GM18498 (cell line): Measurements from ENCODE around the gene PRICKLE3.
"Not testable (repeated sequence)": the region's sequence is repeated elsewhere in the genome, so short reads cannot be mapped to it uniquely, and the experiment has no call there.

Experiments
- ATAC-seq: cut with Tn5 transposase; IDR thresholded peaks from one replicate; pipeline ENCODE4 v1.9.1; 2021; ENCODE audit warnings: mild to moderate bottlenecking, moderate library complexity; ENCODE audit not compliant: unreplicated experiment

PRICKLE3 gene

GRCh38 chrX:49183701-49184281 lies 2.4 kb downstream of the PRICKLE3 start:
- no peak for ATAC-seq

- no peak for ATAC-seq
Measured at GRCh38 chrX:49179358-49179757, 6.8 kb downstream of the PRICKLE3 start.

DNA sequence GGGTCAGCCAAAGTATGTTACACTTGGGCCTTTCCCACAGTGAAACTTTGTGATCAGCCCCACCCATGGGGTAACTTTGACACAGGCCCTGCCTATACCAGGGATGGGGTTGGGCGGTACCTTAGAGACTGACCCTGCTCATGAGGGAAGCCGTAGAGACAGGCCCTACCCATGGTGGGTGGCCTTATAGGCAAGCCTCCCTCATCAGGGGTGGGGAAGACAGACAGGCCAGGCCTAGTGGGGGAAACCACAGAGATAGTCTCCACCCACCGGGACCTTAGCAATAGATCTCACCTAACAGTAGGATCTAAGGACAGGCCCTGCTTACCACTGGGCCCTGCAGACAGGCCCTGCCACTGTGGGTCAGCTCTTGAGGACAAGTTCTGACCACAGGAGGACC lies 7.6 kb downstream of the PRICKLE3 start:
- ATAC-seq: no peak

DNA sequence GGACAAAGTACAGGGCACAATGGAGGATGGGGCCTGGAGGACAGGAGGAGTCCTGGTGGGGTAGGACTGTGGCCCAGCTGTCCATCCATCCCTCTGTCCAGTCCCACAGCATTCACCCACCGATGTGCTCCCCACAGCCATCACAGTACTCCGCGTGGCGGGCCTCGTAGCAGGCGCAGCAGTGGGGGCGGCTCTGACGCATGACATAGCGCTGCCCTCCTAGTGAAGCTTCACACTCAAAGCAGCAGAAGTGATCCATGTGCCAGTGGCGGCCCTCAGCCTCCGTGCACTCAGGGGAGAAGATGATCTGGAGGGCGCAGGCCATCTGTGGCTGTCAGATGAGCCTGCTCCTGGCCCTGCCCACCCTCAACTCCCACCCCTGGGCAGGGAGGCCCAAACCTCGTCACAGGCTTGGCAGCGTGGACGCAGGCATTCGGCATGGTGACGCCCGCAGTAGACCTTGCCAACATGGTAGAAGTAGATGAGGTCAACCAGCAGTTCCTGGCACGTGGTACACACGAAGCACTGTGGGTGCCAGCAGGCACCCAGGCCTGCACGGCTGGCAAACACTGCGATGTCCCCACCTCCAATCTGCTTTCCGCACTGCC lies 8.2 kb downstream of the PRICKLE3 start:
- no peak for ATAC-seq

DNA sequence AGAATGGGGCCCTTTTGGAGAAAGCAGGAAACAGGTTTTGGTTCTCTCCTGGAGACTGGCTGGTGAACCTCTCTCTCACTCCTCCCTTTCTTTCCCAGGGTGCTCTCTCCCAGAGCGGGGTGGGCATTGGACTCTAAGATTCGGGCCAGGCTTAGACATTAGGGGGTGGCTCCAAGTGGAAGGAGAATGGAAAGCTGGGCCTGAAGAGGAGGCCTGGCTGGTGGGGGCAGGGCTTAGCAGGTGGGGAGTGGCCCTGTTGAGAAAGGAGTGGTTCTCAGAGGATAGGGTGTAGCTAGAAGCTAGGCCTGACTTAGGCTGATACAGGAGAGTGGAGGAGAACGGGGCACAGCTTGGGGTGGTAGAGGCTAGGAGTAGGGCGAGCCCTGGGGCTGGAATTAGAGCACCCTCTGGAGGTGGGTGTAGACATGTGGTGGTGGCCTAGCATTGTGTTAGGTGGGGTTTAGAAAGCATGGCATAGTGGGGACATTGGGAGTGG lies 8.8 kb downstream of the PRICKLE3 start:
- ATAC-seq: no peak

DNA sequence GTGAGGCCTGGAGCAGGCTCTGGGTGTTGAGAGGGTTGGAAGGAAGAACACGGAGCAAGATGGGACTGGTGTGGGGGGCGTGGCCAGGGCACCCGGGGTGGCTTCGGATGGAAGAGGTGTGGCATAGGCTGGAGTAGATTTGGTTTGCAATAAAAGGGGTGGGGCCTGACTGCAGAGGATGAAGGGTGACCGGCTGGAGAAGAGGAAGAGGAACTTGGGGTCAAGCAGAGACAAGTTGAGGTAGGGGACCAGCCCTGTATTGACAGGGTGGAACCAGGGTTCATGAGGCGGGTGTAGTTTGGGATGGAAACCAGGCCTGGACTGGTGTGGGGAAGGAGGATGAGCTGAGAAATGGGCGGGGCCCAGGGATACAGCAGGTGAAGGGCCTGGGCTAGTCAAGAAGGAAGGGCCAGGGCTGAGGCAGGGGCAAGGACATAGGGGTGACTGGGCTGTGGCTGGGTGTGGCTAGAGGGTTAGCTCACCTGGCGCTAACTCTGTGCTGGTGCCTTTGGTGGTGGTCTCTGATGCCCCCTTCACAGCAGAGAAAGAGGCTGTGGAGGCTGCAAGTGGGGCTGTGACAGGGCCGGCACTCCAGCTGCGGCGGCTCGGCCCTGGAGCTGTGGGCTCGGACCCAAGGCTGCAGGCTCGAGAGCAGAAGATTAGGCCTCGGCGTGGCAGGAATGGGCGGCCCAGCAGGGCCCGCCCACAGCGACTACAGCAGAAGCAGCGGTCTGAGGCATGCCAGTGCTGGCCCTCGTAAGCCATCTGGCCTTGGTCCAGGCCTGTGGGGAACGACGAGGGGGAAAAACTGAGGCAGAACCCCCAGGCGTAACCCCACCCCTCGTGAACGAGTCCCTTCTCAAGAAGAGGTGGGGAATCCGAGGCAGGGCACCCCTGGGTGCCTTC lies 9.5 kb downstream of the PRICKLE3 start:
- no peak for ATAC-seq

DNA sequence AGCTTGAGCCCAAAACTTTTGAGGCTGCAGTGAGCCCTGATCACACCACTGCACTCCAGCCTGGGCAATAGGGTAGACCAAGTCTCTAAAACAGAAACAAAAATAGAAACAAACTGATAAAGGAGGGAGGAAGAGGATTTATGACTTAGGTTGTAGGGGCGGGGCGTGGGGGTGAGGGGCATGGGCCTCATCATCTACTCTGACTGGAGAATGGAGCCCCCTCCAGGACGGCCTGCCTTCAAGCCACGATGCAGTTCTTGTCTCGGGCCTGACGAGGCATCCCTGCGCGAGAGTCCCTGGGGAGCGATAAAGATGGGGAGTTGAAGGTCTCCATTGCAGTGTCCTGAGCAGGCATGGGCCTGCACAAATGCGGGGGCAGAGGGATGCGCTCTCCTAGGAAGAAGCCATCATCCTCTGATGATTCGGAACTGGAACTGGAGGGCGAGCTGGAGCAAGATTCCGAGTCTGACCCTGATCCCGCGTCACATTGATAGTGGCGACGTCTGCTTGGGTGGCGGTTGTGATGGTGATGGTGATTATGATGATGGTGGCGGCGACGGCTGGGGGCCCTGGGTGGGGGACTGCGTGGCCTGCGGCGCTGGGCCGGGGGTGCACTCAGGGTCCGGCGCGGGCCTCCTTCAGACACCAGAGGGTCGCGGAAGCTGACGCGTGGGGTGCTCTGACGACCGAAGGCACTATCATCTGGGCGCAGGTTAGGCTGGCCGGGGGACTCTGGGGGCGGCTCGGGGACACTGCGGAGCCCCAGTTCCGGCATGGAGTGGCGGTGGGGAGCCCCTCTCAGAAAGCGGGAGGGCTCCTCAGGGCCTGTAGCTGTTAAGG lies 10.5 kb downstream of the PRICKLE3 start:
- ATAC-seq: no peak

DNA sequence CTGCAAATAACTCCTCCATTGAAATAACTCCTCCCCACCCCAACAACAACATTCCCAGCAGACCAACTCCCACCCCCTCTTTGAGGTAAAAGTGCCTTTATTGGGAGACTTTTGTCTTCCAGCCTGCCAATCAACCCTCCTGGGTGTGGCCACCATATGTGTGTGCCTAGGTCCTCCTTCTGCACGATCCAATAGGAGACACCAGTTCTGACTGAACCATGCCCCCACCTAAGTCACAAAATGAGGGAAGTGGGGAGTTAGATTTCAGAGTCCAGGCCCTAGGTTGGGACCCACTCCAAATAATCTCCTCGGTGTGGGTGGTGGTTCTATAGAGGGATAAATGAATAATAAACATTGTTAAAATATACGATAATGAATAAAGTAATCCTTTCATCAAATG lies 11.4 kb downstream of the PRICKLE3 start:
- ATAC-seq: no peak

DNA sequence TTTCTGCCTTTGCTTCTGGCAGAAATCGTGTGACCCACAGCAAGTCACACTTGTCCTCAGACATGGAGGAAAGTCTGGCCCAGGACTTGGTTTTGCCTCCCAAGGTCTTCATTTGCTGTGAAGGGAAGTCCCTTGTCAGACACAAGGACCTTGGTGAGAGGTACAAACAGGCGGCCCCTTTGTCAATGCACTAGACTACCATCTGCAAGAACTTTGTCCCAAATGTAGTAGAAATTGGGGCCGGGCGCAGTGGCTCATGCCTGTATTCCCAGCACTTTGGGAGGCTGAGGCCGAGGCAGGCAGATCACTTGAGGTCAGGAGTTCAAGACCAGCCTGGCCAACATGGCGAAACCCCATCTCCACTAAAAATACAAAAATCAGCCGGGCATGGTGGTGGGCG lies 12.6 kb downstream of the PRICKLE3 start:
- not testable (repeated sequence) for ATAC-seq

GRCh38 chrX:49172280-49172780 lies 13.8 kb downstream of the PRICKLE3 start:
- ATAC-seq: peak; percentile 80

- peak; percentile 35 for ATAC-seq
Measured at GRCh38 chrX:49171752-49172279, 14.4 kb downstream of the PRICKLE3 start, which contains the start of gene PLP2. Gene PLP2, plus strand, starts transcription at chrX:49171898. Its CDS starts 103 bp downstream, at chrX:49172001.

DNA sequence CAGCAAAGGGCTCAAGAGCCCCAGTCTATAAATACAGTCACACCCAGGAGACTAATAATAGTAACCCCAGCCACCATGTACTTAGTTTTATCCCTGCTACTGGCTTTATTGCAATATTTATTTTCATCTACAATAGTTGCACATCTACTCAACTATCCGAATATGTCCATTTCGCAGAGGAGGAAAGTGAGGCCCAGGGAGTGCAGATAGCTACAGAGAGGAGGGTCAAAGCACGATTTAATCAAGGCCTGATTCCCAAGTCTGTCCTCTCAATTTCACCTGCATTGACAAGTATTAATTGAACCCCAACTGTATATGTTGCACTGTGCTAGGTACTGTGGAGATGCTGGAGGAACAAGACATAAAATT lies 18.4 kb downstream of the PRICKLE3 start:
- no peak for ATAC-seq

DNA sequence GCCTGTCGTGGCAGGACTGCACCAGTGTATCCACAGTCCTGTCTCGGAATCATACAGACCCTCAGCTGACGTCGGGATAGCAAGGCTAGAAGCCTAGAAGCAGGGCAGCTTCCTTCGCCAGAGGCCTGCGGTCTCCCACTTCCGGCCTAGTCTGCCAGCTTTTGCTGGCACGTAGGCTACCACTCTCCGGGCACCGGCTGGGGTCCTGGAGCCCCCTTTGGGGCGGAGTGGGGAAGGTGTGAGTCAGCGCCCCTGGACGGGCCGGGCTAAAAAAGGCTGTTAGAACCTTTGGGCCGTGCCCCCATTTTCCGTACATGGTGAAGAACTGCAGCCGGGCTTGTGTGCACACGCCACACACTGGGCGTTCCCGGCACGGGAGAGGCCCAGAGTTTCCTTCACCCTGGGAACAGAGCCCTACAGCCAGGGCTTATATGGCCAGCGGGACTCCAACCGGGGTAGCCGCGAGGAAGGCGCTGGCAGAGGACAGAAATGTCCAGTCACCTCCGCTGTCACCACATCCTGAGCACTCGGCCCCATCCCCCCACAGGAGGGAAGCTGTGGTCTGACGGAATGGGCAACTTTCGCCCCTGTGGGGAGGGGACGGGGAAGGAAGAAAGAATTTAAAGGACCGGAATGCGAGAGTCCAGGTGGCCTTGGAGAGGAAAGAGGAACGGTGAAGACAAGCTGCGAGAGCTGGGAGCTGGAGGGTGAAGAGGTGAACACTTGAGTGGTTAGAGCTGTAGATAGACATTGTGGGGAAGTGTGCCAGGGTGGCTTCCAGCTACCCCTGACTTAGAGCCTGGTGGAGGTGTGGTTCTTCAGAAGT lies 19.0 kb downstream of the PRICKLE3 start:
- no peak for ATAC-seq

- peak; percentile 49 for ATAC-seq
Measured at GRCh38 chrX:49165901-49166881, 20.0 kb downstream of the PRICKLE3 start.

GRCh38 chrX:49164589-49165360 lies 21.4 kb downstream of the PRICKLE3 start:
- no peak for ATAC-seq

GRCh38 chrX:49163555-49164419 lies 22.4 kb downstream of the PRICKLE3 start:
- ATAC-seq: peak; percentile 59

DNA sequence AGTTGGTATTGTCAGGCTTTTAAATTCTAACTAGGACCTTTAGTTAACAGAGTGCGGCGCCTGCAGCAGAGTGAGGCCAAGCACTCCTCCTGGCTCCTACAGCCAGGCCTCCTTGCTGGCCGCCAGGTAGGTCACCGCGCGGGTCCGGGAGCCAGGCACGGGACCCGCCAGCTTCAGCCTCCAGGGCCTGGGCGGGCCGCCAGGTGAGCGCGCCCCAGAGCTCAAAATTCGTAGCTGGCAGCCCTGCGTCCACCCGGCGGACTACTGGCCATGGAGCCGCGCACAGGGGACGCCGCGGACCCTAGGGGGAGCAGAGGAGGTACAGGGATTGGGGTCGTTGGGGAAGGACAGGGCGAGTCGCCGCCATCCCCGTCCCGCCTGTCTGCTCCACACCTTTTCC lies 23.6 kb downstream of the PRICKLE3 start, which contains the start of gene MAGIX:
MAGIX (plus strand) TSS at position 139 of the 400 bp plus-strand sequence; CDS start at position 271, 132 bp downstream.
- no peak for ATAC-seq
